ENCODE data around the gene TAL1.

The TAL1 gene

GRCh38 chr1:47211796-47212269 is 20.2 kb downstream of the TAL1 start:
- Histone ChIP-seq H3K27ac (no peak overlapping the region), H3K4me3 (ENCODE audit: low read depth, low read length) (no peak overlapping the region), H3K27me3 (ENCODE audit: insufficient read depth, low read depth, severe bottlenecking) (peaks cover 42% of the 10 kb centered on the region), H3K36me3 (no peaks in the 10 kb centered on the region), H3K9me3 (ENCODE audit: severe bottlenecking) (peaks cover 3% of the 10 kb centered on the region)
- no peak for TF ChIP-seq CTCF (IDR thresholded peaks at IDR 0.05; ENCODE audit: low read depth, low read length)
- no peak for DNase-seq

DNA sequence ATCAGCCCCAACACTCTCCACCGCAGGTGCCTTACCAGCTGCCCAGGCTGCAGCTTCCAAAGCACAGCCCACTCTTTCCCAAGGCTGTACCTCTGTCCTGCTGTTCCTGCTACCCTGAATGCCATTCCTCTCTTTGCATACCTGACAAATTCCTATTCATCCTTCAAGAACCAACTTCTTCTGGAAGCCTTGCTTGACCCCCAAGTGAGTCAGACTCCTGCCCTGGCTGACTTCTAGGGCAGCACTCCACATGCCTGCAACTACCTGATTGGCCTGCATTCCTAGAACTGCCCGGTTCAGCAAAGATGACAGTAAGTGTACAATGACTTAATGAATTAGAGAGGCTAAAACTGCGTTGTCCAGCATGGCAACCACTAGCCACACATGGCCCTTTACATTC is 21.4 kb downstream of the TAL1 start:
- peaks cover 45% of the 10 kb centered on the region for H3K27me3 ChIP-seq (ENCODE audit: insufficient read depth, low read depth, severe bottlenecking)
- TF ChIP-seq CTCF (IDR thresholded peaks at IDR 0.05; ENCODE audit: low read depth, low read length) = no peak
- H3K36me3 ChIP-seq = no peaks in the 10 kb centered on the region

GRCh38 chr1:47209725-47210325 is 22.2 kb downstream of the TAL1 start:
- Histone ChIP-seq H3K27ac (no peak overlapping the region), H3K9me3 (ENCODE audit: severe bottlenecking) (peaks cover under 1% of the 10 kb centered on the region), H3K36me3 (no peaks in the 10 kb centered on the region), H3K4me3 (ENCODE audit: low read depth, low read length) (no peak overlapping the region), H3K27me3 (ENCODE audit: insufficient read depth, low read depth, severe bottlenecking) (peaks cover 45% of the 10 kb centered on the region)
- TF ChIP-seq CTCF (IDR thresholded peaks at IDR 0.05; ENCODE audit: low read depth, low read length) = no peak
- no peak for DNase-seq

More for the DNA sequence above, 21.4 kb downstream of the TAL1 start:
- Histone ChIP-seq H3K27ac (no peak overlapping the region), H3K4me3 (ENCODE audit: low read depth, low read length) (no peak overlapping the region), H3K9me3 (ENCODE audit: severe bottlenecking) (peaks cover 3% of the 10 kb centered on the region)
- DNase-seq = no peak

GRCh38 chr1:47209091-47209490 is 22.9 kb downstream of the TAL1 start:
- no peaks in the 10 kb centered on the region for H3K9me3 ChIP-seq (ENCODE audit: severe bottlenecking)
- TF ChIP-seq CTCF (IDR thresholded peaks at IDR 0.05; ENCODE audit: low read depth, low read length) = no peak
- H3K27me3 ChIP-seq (ENCODE audit: insufficient read depth, low read depth, severe bottlenecking) = peaks cover 51% of the 10 kb centered on the region
- no peak overlapping the region for H3K4me3 ChIP-seq (ENCODE audit: low read depth, low read length)
- no peak overlapping the region for H3K27ac ChIP-seq
- DNase-seq = no peak
- H3K36me3 ChIP-seq = no peaks in the 10 kb centered on the region

DNA sequence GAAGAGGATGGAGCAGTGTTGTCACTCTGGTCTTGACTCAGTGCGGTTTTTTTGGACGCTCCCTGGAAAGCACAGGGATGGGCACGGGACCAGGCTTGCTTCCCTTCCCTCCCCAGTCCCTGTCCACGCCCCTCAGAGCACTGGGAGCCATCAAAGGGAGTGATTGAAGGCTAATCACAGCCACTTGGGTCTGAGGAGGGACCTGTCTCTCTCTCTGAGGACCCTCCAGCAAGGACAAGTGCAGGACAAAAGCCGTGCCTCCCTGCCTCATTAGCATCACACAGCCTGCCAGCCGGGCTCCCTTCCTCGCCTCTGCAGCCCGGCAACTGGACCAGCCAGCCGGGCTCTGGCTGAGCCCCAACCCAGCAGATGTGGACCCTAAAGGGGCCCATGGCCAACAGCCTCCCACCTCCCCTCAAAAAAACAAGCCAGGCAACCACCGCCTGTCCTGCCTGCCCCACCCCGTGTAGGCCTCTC is 23.6 kb downstream of the TAL1 start:
- no peak overlapping the region for H3K4me3 ChIP-seq (ENCODE audit: low read depth, low read length)

More for the DNA sequence above, 23.6 kb downstream of the TAL1 start:
- Histone ChIP-seq H3K27ac (no peak overlapping the region), H3K9me3 (ENCODE audit: severe bottlenecking) (no peaks in the 10 kb centered on the region), H3K27me3 (ENCODE audit: insufficient read depth, low read depth, severe bottlenecking) (peaks cover 51% of the 10 kb centered on the region), H3K36me3 (no peaks in the 10 kb centered on the region)
- no peak for TF ChIP-seq CTCF (IDR thresholded peaks at IDR 0.05; ENCODE audit: low read depth, low read length)
- DNase-seq = no peak

Data from WERI-Rb-1 (cell line).